ENCODE measurements around the gene SORCS1.

DNA sequence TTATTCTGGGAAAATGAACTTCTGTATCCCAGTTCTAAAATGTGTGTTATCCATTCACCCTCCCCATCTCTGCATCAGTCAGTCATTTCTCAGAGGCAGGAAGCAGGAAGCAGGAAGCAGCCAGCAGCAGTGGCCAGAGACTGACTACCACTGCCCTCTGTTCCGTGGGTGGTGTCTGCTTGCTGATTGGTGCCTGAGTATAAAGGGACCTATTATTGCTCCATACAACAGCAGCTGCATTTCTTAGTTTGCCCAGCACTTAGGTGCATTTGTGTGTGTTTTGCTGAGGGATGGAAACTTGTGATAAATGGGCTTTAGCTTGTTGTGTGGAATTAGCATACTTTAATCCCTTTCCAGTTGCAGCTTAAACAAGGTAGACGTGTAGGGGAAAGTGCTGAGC is 582.2 kb downstream of the SORCS1 start:
- TF ChIP-seq MYC (IDR thresholded peaks at IDR 0.05; ENCODE audit: low read depth, low read length) (no peak), POLR2A (IDR thresholded peaks at IDR 0.05; ENCODE audit: extremely low read depth, insufficient read length) (no peak)
- TF ChIP-seq, protein P1, sequence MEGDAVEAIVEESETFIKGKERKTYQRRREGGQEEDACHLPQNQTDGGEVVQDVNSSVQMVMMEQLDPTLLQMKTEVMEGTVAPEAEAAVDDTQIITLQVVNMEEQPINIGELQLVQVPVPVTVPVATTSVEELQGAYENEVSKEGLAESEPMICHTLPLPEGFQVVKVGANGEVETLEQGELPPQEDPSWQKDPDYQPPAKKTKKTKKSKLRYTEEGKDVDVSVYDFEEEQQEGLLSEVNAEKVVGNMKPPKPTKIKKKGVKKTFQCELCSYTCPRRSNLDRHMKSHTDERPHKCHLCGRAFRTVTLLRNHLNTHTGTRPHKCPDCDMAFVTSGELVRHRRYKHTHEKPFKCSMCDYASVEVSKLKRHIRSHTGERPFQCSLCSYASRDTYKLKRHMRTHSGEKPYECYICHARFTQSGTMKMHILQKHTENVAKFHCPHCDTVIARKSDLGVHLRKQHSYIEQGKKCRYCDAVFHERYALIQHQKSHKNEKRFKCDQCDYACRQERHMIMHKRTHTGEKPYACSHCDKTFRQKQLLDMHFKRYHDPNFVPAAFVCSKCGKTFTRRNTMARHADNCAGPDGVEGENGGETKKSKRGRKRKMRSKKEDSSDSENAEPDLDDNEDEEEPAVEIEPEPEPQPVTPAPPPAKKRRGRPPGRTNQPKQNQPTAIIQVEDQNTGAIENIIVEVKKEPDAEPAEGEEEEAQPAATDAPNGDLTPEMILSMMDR (IDR thresholded peaks at IDR 0.05; ENCODE audit: low read depth, low read length) = no peak

Data from NB4 (cell line).